IPS DF 4.7 (cell line): ENCODE results near the gene SRRM5.
"Not testable (repeated sequence)": the region's sequence is repeated elsewhere in the genome, so short reads cannot be mapped to it uniquely, and the experiment has no call there.

Experiments
- DNase-seq: peaks from one replicate; pipeline ENCODE4 v3.0.0-alpha.2; 2013; ENCODE audit warnings: low spot score; ENCODE audit errors: extremely low read depth

Gene SRRM5

GRCh38 chr19:43638214-43638994, 26.5 kb downstream of the SRRM5 start:
- no peak for DNase-seq

- DNase-seq = no peak
Observed at GRCh38 chr19:43638995-43639518, 27.2 kb downstream of the SRRM5 start.

GRCh38 chr19:43639519-43640423, 27.9 kb downstream of the SRRM5 start, which contains the start of gene CADM4:
Gene CADM4 (minus strand): TSS chr19:43639850. CDS start chr19:43639790, 60 bp downstream.
- DNase-seq = no peak

- DNase-seq = no peak
Observed at GRCh38 chr19:43640424-43640757, 28.5 kb downstream of the SRRM5 start.

GRCh38 chr19:43641333-43641732, 29.4 kb downstream of the SRRM5 start:
- DNase-seq = no peak

GRCh38 chr19:43642531-43642930, 30.6 kb downstream of the SRRM5 start:
- DNase-seq = no peak

- DNase-seq = no peak
Observed at GRCh38 chr19:43643326-43643725, 31.4 kb downstream of the SRRM5 start.

GRCh38 chr19:43644181-43644580, 32.3 kb downstream of the SRRM5 start:
- DNase-seq = no peak

GRCh38 chr19:43648633-43649032, 36.7 kb downstream of the SRRM5 start:
- no peak for DNase-seq

- no peak for DNase-seq
Observed at GRCh38 chr19:43649514-43649913, 37.6 kb downstream of the SRRM5 start.

- not testable (repeated sequence) for DNase-seq
Observed at GRCh38 chr19:43650276-43650675, 38.4 kb downstream of the SRRM5 start.

GRCh38 chr19:43651758-43652545, 40.1 kb downstream of the SRRM5 start:
- DNase-seq = no peak

- no peak for DNase-seq
Observed at GRCh38 chr19:43652546-43652874, 40.6 kb downstream of the SRRM5 start.

GRCh38 chr19:43656436-43656835, 44.5 kb downstream of the SRRM5 start:
- no peak for DNase-seq

- DNase-seq = no peak
Observed at GRCh38 chr19:43658001-43658400, 46.1 kb downstream of the SRRM5 start.

- DNase-seq = no peak
Observed at GRCh38 chr19:43658494-43658893, 46.6 kb downstream of the SRRM5 start.

GRCh38 chr19:43660301-43660970, 48.5 kb downstream of the SRRM5 start:
- DNase-seq = no peak

- DNase-seq = no peak
Observed at GRCh38 chr19:43660971-43661360, 49.1 kb downstream of the SRRM5 start.

- DNase-seq = no peak
Observed at GRCh38 chr19:43662487-43662886, 50.6 kb downstream of the SRRM5 start.

GRCh38 chr19:43664018-43664417, 52.1 kb downstream of the SRRM5 start:
- DNase-seq = no peak
